ENCODE results near the gene HNRNPM.
A peak's percentile ranks its signal among the peaks of the same experiment; 100 is the strongest.

Gene HNRNPM, protein sequence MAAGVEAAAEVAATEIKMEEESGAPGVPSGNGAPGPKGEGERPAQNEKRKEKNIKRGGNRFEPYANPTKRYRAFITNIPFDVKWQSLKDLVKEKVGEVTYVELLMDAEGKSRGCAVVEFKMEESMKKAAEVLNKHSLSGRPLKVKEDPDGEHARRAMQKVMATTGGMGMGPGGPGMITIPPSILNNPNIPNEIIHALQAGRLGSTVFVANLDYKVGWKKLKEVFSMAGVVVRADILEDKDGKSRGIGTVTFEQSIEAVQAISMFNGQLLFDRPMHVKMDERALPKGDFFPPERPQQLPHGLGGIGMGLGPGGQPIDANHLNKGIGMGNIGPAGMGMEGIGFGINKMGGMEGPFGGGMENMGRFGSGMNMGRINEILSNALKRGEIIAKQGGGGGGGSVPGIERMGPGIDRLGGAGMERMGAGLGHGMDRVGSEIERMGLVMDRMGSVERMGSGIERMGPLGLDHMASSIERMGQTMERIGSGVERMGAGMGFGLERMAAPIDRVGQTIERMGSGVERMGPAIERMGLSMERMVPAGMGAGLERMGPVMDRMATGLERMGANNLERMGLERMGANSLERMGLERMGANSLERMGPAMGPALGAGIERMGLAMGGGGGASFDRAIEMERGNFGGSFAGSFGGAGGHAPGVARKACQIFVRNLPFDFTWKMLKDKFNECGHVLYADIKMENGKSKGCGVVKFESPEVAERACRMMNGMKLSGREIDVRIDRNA

DNA sequence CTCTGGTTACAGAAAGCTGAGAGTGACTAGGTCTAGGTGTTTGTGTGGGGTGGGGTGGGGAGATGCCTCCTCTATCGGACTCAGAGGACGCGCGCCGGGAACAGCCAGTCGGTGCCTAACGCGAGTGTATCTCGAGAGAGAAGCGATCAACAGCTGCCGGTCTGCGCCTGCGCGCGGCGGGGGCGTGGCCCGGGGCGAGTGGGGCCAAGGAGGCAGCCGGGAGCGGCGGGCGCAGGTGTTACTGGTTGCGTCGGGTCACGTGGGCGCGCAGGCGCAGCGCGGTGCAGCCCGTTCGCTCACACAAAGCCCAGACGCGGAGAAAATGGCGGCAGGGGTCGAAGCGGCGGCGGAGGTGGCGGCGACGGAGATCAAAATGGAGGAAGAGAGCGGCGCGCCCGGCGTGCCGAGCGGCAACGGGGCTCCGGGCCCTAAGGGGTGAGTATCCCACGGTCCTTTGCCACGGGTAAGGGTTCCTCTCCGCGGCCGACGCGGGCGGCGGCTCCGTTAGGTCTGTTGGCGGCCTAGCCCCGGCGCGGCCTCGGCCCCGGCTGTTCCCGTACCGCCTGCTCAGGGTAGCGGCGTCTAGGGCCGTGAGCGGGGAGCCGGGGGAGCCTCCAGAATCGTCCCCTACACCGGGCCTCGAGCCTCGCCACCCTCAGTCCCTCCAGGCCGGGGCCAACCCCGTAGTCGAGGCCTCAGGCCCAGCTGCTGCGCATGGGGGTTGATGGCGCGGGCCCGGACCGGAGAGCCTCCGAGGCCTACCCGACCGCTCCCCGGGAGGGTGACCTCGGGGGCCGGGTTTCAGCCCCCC, at the start of gene HNRNPM:
HNRNPM (plus strand) TSS at position 299 of the 811 bp plus-strand sequence; CDS start at position 323, 24 bp downstream.
- peak within 1 kb of the TSS; percentile 98 for H3K4me3 ChIP-seq (replicated peaks; ENCODE audit: low read depth, low read length)
- DNase-seq (ENCODE audit: extremely low read depth, low read depth): peak; percentile 77
- TF ChIP-seq, protein P1, sequence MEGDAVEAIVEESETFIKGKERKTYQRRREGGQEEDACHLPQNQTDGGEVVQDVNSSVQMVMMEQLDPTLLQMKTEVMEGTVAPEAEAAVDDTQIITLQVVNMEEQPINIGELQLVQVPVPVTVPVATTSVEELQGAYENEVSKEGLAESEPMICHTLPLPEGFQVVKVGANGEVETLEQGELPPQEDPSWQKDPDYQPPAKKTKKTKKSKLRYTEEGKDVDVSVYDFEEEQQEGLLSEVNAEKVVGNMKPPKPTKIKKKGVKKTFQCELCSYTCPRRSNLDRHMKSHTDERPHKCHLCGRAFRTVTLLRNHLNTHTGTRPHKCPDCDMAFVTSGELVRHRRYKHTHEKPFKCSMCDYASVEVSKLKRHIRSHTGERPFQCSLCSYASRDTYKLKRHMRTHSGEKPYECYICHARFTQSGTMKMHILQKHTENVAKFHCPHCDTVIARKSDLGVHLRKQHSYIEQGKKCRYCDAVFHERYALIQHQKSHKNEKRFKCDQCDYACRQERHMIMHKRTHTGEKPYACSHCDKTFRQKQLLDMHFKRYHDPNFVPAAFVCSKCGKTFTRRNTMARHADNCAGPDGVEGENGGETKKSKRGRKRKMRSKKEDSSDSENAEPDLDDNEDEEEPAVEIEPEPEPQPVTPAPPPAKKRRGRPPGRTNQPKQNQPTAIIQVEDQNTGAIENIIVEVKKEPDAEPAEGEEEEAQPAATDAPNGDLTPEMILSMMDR (IDR thresholded peaks at IDR 0.05; ENCODE audit: low read depth, low read length, missing control alignments): no peak

DNA sequence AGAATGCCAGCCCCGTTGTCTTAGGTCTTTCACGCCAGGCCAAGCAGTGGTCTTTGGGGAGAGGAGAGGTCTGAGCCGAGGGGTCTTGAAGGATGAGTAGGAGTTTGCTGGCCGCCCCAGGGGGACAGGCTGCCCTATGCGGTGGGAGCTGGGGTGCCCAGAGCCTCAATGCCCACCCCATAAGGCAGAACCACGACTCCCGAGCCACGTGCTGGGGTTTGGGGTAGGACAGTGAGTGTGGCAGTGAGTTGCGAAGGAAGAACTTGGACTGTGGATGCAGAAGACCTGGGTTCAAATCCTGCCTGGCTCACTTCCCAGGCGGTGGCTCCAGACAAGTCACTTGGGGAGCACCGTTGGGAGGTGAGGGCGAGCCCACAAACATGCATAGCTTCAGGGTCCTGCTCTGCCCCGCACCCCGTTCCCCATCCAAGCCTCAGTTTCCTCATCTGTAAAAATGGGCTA, 49.1 kb upstream of the HNRNPM start:
- no peak overlapping the region for H3K4me3 ChIP-seq (replicated peaks; ENCODE audit: low read depth, low read length)
- no peak for DNase-seq (ENCODE audit: extremely low read depth, low read depth)
- TF ChIP-seq, protein P1 (IDR thresholded peaks at IDR 0.05; ENCODE audit: low read depth, low read length, missing control alignments): no peak

DNA sequence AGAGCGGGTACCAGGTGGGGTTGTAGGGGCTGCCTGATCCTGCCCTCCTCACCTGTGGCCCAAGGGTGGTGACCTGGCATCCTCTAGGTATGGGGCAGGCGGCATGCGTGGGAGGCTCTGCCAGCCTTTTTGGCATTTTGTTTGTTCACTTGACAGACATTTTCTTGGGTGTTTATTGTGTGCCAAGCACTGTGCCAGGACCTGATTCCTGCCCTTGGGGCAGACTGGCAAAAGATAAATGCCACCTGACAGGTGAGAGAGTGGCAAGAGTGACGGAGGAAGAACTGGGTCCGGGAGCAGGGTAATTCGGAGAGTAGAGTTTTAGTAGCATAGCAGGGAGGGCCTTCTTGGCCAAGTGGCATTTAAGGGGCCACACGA, 48.6 kb upstream of the HNRNPM start:
- TF ChIP-seq, protein P1 (IDR thresholded peaks at IDR 0.05; ENCODE audit: low read depth, low read length, missing control alignments): no peak
- no peak for DNase-seq (ENCODE audit: extremely low read depth, low read depth)
- no peak overlapping the region for H3K4me3 ChIP-seq (replicated peaks; ENCODE audit: low read depth, low read length)

DNA sequence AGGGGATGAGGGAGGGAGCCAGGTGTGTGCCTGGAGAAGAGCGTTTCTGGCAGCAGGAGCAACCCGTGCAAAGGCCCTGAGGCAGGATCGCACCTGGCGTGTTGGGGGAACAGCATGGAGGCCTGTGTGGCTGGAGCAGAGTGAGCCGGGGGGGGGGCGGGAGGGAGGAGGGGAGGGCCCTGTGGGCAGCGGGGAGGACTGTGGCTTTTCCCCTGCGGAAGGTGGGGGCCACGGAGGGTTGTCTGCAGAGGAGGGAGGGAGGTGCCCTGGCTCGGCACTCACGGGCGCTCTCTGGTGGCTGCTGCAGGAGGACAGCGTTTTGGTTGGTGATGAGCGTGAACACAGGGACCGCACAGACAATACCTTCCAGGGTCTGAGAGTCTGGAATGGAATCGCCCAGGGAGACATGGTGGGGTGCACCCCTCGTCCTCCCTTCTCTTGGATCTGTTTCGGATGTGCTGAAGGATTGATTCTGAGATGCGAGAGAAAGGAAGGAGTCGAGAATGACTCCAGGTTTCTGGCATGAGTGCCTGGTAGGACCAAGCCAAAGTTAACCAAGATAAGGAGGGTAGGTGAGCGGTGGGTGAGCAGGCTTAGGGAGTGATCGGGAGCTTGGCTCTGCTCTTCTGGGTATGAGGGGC, 48.1 kb upstream of the HNRNPM start:
- TF ChIP-seq, protein P1 (IDR thresholded peaks at IDR 0.05; ENCODE audit: low read depth, low read length, missing control alignments): peak; percentile 68
- H3K4me3 ChIP-seq (replicated peaks; ENCODE audit: low read depth, low read length): no peak overlapping the region
- DNase-seq (ENCODE audit: extremely low read depth, low read depth): peak; percentile 24

DNA sequence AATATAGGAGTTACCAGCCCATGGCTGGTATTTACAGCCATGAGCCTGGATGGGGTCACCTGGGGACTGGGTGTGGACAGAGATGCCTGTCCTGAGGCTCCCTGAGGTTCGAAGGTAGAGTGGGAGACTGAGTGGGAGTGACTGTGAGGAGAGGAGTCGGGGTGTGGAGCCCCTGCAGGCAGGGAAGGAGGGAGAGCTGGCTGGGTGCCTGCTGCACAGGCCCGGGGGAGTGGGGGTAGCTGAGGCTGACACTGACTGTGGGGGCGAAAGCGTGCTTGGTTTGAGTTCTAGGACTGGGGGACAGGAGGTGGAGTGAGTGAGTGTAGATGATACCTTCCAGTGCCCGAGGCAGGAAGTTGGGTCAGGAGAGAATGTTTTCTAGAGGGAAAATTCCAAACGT, 47.5 kb upstream of the HNRNPM start:
- no peak for DNase-seq (ENCODE audit: extremely low read depth, low read depth)
- TF ChIP-seq, protein P1 (IDR thresholded peaks at IDR 0.05; ENCODE audit: low read depth, low read length, missing control alignments): no peak
- H3K4me3 ChIP-seq (replicated peaks; ENCODE audit: low read depth, low read length): no peak overlapping the region

DNA sequence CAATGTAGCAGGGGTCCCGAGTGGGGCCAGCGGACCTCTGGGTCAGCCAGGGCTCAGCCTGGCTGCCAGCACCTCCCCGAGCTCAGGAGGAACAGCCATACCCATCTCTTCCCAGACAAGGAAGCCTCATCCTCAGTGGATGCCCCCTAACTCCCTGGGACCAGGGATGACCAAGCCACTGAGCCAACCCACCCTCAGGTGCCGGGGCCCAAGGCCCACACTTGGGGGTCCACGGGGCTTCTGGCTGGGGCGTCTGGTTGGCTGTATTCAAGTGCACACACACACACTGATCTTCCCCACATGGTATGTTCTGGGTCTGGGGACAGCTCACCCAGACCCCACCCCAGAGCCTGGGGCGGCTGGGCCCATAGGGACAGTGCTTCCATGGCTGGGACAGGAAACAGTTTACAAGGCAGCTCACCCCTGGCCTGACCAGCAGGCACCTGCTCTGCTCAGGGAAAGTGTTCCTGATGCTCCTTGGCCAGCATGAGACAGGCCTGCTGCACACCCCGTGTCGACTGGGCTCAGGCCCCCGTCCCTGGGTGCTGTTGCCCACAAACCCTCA, 46.9 kb upstream of the HNRNPM start:
- DNase-seq (ENCODE audit: extremely low read depth, low read depth): no peak
- TF ChIP-seq, protein P1 (IDR thresholded peaks at IDR 0.05; ENCODE audit: low read depth, low read length, missing control alignments): no peak
- H3K4me3 ChIP-seq (replicated peaks; ENCODE audit: low read depth, low read length): no peak overlapping the region
